Stimulated activated CD8-positive, alpha-beta memory T cell treated with anti-CD3 and anti-CD28 coated beads, Interleukin-15, amount 100 ng/mL, for 1 hour (primary cell): ENCODE measurements around the gene PSKH1.
"Not testable (repeated sequence)": the region's sequence is repeated elsewhere in the genome, so short reads cannot be mapped to it uniquely, and the experiment has no call there.

Experiments used
- DNase-seq: peaks from one replicate; pipeline ENCODE4 v3.0.0-alpha.2; 2020; ENCODE audit warnings: low read depth

The PSKH1 gene

GRCh38 chr16:67926181-67926750, 33.2 kb downstream of the PSKH1 start:
- no peak for DNase-seq

GRCh38 chr16:67927131-67927941, 34.3 kb downstream of the PSKH1 start:
- no peak for DNase-seq

GRCh38 chr16:67928147-67928546, 35.1 kb downstream of the PSKH1 start:
- no peak for DNase-seq

- DNase-seq = peak; percentile 53
These were observed 35.7 kb downstream of the PSKH1 start for GRCh38 chr16:67928561-67929364.

GRCh38 chr16:67930191-67930590, 37.1 kb downstream of the PSKH1 start:
- DNase-seq = no peak

- DNase-seq = no peak
These were observed 37.7 kb downstream of the PSKH1 start for GRCh38 chr16:67930678-67931211.

GRCh38 chr16:67931712-67932461, 38.8 kb downstream of the PSKH1 start, which contains the start of gene CTRL:
Gene CTRL, minus strand, starts transcription at chr16:67931862. Its CDS starts 10 bp downstream, at chr16:67931852.
- no peak for DNase-seq

GRCh38 chr16:67932462-67932840, 39.4 kb downstream of the PSKH1 start:
- no peak for DNase-seq

- no peak for DNase-seq
These were observed 40.8 kb downstream of the PSKH1 start for GRCh38 chr16:67933805-67934204.

- no peak for DNase-seq
These were observed 41.4 kb downstream of the PSKH1 start for GRCh38 chr16:67934306-67935100.

GRCh38 chr16:67935101-67935401, 42.0 kb downstream of the PSKH1 start:
- DNase-seq = no peak

GRCh38 chr16:67935402-67936123, 42.5 kb downstream of the PSKH1 start:
- peak; percentile 86 for DNase-seq

GRCh38 chr16:67936124-67936879, 43.2 kb downstream of the PSKH1 start, which contains the start of gene PSMB10:
Gene PSMB10, minus strand, starts transcription at chr16:67936850. Its CDS starts 101 bp downstream, at chr16:67936749.
- no peak for DNase-seq

GRCh38 chr16:67936880-67937605, 44.0 kb downstream of the PSKH1 start:
- DNase-seq = peak; percentile 56

- DNase-seq = not testable (repeated sequence)
These were observed 44.7 kb downstream of the PSKH1 start for GRCh38 chr16:67937713-67938112.

GRCh38 chr16:67939507-67940445, 46.7 kb downstream of the PSKH1 start:
- DNase-seq = no peak

GRCh38 chr16:67940446-67941089, 47.5 kb downstream of the PSKH1 start:
- no peak for DNase-seq
